GM18519 (cell line): ENCODE measurements around the gene TM9SF4.

Experiments
- ATAC-seq: cut with Tn5 transposase; IDR thresholded peaks from one replicate; pipeline ENCODE4 v1.9.1; 2021; ENCODE audit warnings: mild to moderate bottlenecking, moderate library complexity; ENCODE audit not compliant: unreplicated experiment, low FRiP score

TM9SF4 gene

GRCh38 chr20:32205110-32205842 is 95.8 kb downstream of the TM9SF4 start:
- no peak for ATAC-seq

GRCh38 chr20:32205843-32206759 is 96.6 kb downstream of the TM9SF4 start:
- ATAC-seq: no peak

- ATAC-seq: peak; percentile 11
These were observed 97.5 kb downstream of the TM9SF4 start for GRCh38 chr20:32206760-32207625.

GRCh38 chr20:32207626-32208498 is 98.3 kb downstream of the TM9SF4 start, which contains the start of the genes PLAGL2 and POFUT1:
TSS of gene PLAGL2 (minus strand) at chr20:32207743. CDS start at chr20:32202178, 5,565 bp downstream.
TSS of gene POFUT1 (plus strand) at chr20:32207880. CDS start at chr20:32207942, 62 bp downstream.
- ATAC-seq: peak; percentile 56

GRCh38 chr20:32208499-32209154 is 99.1 kb downstream of the TM9SF4 start:
- ATAC-seq: no peak

- ATAC-seq: no peak
These were observed 100.5 kb downstream of the TM9SF4 start for GRCh38 chr20:32209850-32210605.

GRCh38 chr20:32213870-32214269 is 104.4 kb downstream of the TM9SF4 start:
- no peak for ATAC-seq

GRCh38 chr20:32215147-32215546 is 105.6 kb downstream of the TM9SF4 start:
- no peak for ATAC-seq

GRCh38 chr20:32215729-32216128 is 106.2 kb downstream of the TM9SF4 start:
- no peak for ATAC-seq

GRCh38 chr20:32216179-32217142 is 106.9 kb downstream of the TM9SF4 start:
- no peak for ATAC-seq
